Measurements from ENCODE around the gene KRT3.
"Not testable (repeated sequence)": the region's sequence is repeated elsewhere in the genome, so short reads cannot be mapped to it uniquely, and the experiment has no call there.

KRT3 gene

DNA sequence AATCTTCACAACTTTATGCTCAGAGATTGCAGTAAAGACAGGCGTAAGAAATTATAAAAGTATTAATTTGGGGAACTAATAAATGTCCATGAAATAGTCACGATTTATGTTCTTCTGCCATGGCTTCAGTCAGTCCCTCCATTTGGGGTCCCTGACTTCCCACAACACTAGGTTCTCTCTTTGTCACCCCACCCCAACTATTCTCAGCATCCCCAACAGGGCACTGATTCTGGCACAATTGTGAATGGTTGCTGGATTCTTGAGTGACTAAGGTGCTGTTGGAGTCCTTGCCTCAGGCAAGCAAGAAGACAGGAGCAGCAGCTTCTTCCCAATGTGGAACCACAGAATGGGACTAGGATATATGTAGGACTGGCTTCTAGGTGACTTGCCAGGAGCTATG lies 34.1 kb downstream of the KRT3 start:
- TF ChIP-seq ZC3H10 (CRISPR knock-in tag; IDR thresholded peaks at IDR 0.05) (no peak), BACH2 (CRISPR knock-in tag; IDR thresholded peaks at IDR 0.05; ENCODE audit: borderline replicate concordance) (no peak), RARB (CRISPR knock-in tag; IDR thresholded peaks at IDR 0.05) (no peak), TOX (CRISPR knock-in tag; IDR thresholded peaks at IDR 0.05; ENCODE audit: borderline replicate concordance) (no peak)
- TF ChIP-seq, protein P1, sequence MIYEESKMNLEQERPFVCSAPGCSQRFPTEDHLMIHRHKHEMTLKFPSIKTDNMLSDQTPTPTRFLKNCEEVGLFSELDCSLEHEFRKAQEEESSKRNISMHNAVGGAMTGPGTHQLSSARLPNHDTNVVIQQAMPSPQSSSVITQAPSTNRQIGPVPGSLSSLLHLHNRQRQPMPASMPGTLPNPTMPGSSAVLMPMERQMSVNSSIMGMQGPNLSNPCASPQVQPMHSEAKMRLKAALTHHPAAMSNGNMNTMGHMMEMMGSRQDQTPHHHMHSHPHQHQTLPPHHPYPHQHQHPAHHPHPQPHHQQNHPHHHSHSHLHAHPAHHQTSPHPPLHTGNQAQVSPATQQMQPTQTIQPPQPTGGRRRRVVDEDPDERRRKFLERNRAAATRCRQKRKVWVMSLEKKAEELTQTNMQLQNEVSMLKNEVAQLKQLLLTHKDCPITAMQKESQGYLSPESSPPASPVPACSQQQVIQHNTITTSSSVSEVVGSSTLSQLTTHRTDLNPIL (CRISPR knock-in tag; IDR thresholded peaks at IDR 0.05; ENCODE audit: low read depth): no peak
- TF ChIP-seq, protein P2, sequence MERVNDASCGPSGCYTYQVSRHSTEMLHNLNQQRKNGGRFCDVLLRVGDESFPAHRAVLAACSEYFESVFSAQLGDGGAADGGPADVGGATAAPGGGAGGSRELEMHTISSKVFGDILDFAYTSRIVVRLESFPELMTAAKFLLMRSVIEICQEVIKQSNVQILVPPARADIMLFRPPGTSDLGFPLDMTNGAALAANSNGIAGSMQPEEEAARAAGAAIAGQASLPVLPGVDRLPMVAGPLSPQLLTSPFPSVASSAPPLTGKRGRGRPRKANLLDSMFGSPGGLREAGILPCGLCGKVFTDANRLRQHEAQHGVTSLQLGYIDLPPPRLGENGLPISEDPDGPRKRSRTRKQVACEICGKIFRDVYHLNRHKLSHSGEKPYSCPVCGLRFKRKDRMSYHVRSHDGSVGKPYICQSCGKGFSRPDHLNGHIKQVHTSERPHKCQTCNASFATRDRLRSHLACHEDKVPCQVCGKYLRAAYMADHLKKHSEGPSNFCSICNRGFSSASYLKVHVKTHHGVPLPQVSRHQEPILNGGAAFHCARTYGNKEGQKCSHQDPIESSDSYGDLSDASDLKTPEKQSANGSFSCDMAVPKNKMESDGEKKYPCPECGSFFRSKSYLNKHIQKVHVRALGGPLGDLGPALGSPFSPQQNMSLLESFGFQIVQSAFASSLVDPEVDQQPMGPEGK (CRISPR knock-in tag; IDR thresholded peaks at IDR 0.05; ENCODE audit: borderline replicate concordance): no peak
- ATAC-seq: no peak

DNA sequence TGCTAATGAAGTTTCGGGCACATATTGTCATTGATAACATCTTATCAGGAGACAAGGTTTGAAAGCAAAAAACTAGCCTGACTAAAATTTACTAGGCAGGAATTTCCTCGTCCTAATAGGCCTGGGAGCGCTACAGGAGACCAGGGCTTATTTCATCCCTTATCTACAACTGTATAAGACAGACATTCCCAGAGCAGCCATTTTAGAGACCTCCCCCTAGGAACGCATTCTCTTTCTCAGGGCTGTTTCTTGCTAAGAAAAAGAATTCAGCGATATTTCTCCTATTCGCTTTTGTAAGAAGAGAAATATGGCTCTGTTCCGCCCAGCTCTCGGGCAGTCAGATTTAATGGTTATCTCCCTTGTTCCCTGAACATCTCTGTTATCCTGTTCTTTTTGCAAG lies 34.7 kb downstream of the KRT3 start:
- not testable (repeated sequence) for ATAC-seq

DNA sequence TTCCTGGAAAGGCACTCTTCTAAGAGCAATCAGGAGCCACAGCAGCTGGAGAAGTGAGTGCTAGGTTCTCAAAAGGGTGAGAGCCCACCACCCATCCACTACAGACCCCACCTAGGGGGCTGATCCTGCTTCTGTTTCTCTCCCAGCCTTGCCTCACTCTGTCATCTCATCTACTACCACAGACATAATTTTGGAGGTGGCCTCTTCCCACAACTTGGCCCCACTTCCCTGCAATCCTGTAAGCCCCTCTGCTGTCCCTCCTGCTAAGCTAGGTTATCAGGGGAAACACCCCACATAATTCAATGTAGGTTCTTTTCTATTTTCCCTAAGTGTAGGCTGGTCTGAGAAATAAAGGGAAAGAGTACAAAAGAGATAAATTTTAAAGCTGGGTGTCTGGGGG lies 35.3 kb downstream of the KRT3 start:
- TF ChIP-seq ISL1 (CRISPR knock-in tag; IDR thresholded peaks at IDR 0.05) (no peak), ZNF8 (CRISPR knock-in tag; IDR thresholded peaks at IDR 0.05) (no peak), POU6F1 (CRISPR knock-in tag; IDR thresholded peaks at IDR 0.05; ENCODE audit: borderline replicate concordance, low read depth) (no peak), ZFP30 (CRISPR knock-in tag; IDR thresholded peaks at IDR 0.05) (no peak), ZFP3 (CRISPR knock-in tag; IDR thresholded peaks at IDR 0.05) (no peak), RARB (CRISPR knock-in tag; IDR thresholded peaks at IDR 0.05) (no peak), PPARA (CRISPR knock-in tag; IDR thresholded peaks at IDR 0.05; ENCODE audit: borderline replicate concordance) (no peak), ZC3H10 (CRISPR knock-in tag; IDR thresholded peaks at IDR 0.05) (no peak), ARNTL (CRISPR knock-in tag; IDR thresholded peaks at IDR 0.05; ENCODE audit: borderline replicate concordance, low read depth) (no peak), TCF4 (CRISPR knock-in tag; IDR thresholded peaks at IDR 0.05; ENCODE audit: borderline replicate concordance) (no peak), TOX (CRISPR knock-in tag; IDR thresholded peaks at IDR 0.05; ENCODE audit: borderline replicate concordance) (no peak), ZNF70 (CRISPR knock-in tag; IDR thresholded peaks at IDR 0.05) (no peak), SNAI2 (CRISPR knock-in tag; IDR thresholded peaks at IDR 0.05) (no peak), BACH2 (CRISPR knock-in tag; IDR thresholded peaks at IDR 0.05; ENCODE audit: borderline replicate concordance) (no peak), TSHZ2 (CRISPR knock-in tag; IDR thresholded peaks at IDR 0.05) (no peak)
- TF ChIP-seq, protein P3, sequence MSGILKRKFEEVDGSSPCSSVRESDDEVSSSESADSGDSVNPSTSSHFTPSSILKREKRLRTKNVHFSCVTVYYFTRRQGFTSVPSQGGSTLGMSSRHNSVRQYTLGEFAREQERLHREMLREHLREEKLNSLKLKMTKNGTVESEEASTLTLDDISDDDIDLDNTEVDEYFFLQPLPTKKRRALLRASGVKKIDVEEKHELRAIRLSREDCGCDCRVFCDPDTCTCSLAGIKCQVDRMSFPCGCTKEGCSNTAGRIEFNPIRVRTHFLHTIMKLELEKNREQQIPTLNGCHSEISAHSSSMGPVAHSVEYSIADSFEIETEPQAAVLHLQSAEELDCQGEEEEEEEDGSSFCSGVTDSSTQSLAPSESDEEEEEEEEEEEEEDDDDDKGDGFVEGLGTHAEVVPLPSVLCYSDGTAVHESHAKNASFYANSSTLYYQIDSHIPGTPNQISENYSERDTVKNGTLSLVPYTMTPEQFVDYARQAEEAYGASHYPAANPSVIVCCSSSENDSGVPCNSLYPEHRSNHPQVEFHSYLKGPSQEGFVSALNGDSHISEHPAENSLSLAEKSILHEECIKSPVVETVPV (CRISPR knock-in tag; IDR thresholded peaks at IDR 0.05): no peak
- TF ChIP-seq, protein P1 (CRISPR knock-in tag; IDR thresholded peaks at IDR 0.05; ENCODE audit: low read depth): no peak
- no peak for ATAC-seq

All from SK-N-SH treated with all-trans-retinoic acid at 6 μM for 48 hours (cell line).